ENCODE results near the gene SCTR.

DNA sequence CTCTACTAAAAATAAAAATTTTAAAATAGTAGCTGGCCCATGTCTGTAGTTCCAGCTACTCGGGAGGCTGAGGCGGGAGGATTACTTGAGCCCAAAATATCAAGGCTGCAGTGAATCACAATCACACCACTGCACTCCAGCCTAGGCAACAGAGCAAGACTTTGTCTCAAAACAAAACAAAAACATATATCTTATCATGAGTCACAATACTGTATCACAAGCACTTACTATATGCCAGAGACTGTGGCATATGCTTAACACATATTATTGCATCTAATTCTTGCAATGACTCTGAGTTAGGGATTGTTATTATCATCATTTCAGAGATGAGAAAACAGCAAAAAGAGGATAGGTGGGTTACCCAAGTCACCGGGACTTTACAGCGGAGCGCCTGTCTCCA, 122.2 kb downstream of the SCTR start:
- TF ChIP-seq, protein P1, sequence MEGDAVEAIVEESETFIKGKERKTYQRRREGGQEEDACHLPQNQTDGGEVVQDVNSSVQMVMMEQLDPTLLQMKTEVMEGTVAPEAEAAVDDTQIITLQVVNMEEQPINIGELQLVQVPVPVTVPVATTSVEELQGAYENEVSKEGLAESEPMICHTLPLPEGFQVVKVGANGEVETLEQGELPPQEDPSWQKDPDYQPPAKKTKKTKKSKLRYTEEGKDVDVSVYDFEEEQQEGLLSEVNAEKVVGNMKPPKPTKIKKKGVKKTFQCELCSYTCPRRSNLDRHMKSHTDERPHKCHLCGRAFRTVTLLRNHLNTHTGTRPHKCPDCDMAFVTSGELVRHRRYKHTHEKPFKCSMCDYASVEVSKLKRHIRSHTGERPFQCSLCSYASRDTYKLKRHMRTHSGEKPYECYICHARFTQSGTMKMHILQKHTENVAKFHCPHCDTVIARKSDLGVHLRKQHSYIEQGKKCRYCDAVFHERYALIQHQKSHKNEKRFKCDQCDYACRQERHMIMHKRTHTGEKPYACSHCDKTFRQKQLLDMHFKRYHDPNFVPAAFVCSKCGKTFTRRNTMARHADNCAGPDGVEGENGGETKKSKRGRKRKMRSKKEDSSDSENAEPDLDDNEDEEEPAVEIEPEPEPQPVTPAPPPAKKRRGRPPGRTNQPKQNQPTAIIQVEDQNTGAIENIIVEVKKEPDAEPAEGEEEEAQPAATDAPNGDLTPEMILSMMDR (IDR thresholded peaks at IDR 0.05) = no peak
- TF ChIP-seq POLR2A (IDR thresholded peaks at IDR 0.05) = no peak
